Esophagus (tissue), 2 donors: ENCODE results near the gene TEX10. TPM values are rescaled to one million over a fixed set of nuclear protein-coding genes. Genes with fewer than 3 reads are reported as not detected.

Experiments used
- H3K27ac ChIP-seq, 2 donors: one replicate each; pipeline ENCODE4 v1.5.1; 2013; ENCODE audit warnings: low read depth in 2 of 2, mild to moderate bottlenecking in 2 of 2, inconsistent platforms in 1 of 2, low read length in 1 of 2, moderate library complexity in 1 of 2
- H3K27me3 ChIP-seq, 2 donors: one replicate each; pipeline ENCODE4 v1.6.1; 2013; ENCODE audit warnings: low read length in 2 of 2, control low read depth in 1 of 2, mild to moderate bottlenecking in 1 of 2; ENCODE audit not compliant: insufficient read depth in 2 of 2, control insufficient read depth in 1 of 2
- H3K36me3 ChIP-seq, 2 donors: one replicate each; pipeline ENCODE4 v1.6.1; 2013; ENCODE audit warnings: low read length in 1 of 2; ENCODE audit not compliant: control insufficient read depth in 2 of 2, insufficient read depth in 2 of 2
- H3K4me1 ChIP-seq, 2 donors: one replicate each; pipeline ENCODE4 v1.6.1; 2013; ENCODE audit warnings: low read length in 1 of 2; ENCODE audit not compliant: control insufficient read depth in 2 of 2, insufficient read depth in 2 of 2
- H3K4me3 ChIP-seq, 2 donors: one replicate each; pipeline ENCODE4 v1.5.1; 2013; ENCODE audit warnings: low read length in 2 of 2, mild to moderate bottlenecking in 2 of 2, low read depth in 1 of 2, moderate library complexity in 1 of 2
- H3K9me3 ChIP-seq, 2 donors: one replicate each; pipeline ENCODE4 v1.6.1; 2013; ENCODE audit warnings: mild to moderate bottlenecking in 2 of 2, low read depth in 1 of 2, low read length in 1 of 2, moderate library complexity in 1 of 2; ENCODE audit not compliant: control insufficient read depth in 2 of 2, insufficient read depth in 1 of 2
- WGBS, 2 donors: extraction: QIAGEN DNeasy Blood & Tissue Kit; methylation state at CpG; one replicate each; pipeline ENCODE4 v1.1.7; 2013; 5-methylcytosine and 5-hydroxymethylcytosine counted together
- polyA plus RNA-seq, 2 donors: library from polyadenylated mRNA; stranded (reverse); fragments of 200-250 nt; gene quantifications; one replicate each; pipeline ENCODE4 v1.2.3, GENCODE V29; 2013
- donor health status: healthy with polysubstance abuse.
- donor health status: Bipolar disorder and iron deficiency.

TEX10 gene
- polyA plus RNA-seq, 2 donors = 3.1 to 6.9 TPM

DNA sequence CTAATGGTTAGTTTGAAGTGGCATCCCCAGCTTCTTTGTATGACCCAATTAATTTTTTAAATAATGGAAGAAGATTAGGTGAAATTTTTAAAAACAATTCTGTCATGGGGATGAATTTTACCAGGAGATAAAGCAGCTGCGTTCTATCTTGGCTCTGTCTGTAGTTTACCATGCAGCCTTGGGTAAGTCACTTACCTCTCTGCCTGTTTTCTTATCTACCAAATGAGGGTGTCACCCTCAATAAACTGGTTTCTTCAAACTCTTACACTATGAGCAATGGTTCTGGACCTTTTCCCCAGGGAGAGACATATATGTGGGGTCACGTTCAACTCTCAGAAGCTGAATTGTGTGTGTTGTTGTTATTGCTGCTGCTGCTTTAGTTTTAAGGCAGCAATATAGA, 71.7 kb downstream of the TEX10 start:
- Histone ChIP-seq H3K4me3 (no peak overlapping the region), H3K9me3 (peaks cover 0 to 3% of the 10 kb centered on the region in 2 donors), H3K4me1 (no peaks in the 10 kb centered on the region), H3K36me3 (peaks cover 6 to 7% of the 10 kb centered on the region in 2 donors), H3K27me3 (no peaks in the 10 kb centered on the region), H3K27ac (no peak overlapping the region)
- 94 to 96% methylated on average over 2 of the region's 2 CpGs for WGBS, 2 donors

DNA sequence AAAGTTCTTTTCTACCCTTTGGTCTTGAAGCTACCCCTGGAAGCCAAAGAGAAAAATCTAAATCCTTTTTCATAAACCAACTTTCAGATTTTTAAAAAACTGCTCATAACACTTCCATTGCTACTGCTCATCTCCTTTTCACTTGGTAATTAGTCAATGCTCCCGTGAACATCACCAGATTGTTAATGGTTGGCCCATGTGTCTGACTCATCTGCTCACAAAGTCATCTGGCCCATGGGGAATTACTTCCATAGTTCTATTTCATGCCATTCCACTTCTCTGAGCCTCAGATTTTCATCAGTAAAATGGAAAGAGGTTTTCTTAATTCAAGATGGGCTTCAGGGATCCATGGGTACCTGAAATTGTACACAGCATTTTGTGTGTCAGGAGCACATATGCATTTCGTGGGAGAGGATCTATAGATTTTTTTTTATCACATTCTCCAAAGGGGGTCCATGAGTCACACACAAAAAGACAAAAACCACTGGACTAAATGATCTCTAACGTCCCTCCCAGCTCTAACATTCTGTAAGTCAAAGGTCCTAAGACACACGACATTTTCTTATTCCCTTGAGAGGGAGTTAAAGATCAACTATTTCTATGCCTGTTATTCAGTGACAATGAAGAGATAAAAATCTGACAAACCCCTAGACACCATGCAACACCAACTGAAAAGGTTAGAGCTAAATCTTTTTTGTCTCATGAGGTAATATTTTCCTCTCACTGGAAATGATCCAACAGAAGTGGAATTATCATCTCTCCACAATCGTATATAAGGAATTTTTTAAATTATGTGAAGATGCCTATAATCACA, 75.4 kb downstream of the TEX10 start:
- H3K36me3 ChIP-seq = peaks cover 8 to 9% of the 10 kb centered on the region in 2 donors
- H3K27ac ChIP-seq = no peak overlapping the region
- H3K27me3 ChIP-seq = no peaks in the 10 kb centered on the region
- H3K4me3 ChIP-seq = no peak overlapping the region
- no peaks in the 10 kb centered on the region for H3K9me3 ChIP-seq
- 77 to 81% methylated on average over 5 of the region's 5 CpGs for WGBS, 2 donors
- H3K4me1 ChIP-seq = no peaks in the 10 kb centered on the region

DNA sequence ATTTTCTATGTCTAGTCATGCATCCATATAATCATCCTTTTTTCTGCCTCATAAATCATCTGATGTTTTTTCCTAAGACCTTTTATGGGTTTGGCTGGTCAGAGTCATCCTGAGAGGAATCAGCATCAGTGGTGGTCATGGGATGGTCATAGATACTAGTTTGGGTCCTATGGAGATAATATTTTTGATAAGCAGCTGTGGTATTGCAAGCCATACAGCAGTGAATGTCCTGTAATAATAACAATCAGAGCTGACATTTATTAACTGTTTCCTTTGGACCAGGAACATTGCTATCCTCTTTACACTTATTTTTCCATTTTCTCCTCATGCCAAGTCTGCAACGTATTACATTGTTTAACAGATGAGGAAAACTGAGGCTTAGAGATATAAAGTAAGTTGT, 83.1 kb downstream of the TEX10 start:
- no peak overlapping the region for H3K27ac ChIP-seq
- H3K4me3 ChIP-seq = no peak overlapping the region
- no peaks in the 10 kb centered on the region for H3K4me1 ChIP-seq
- no peaks in the 10 kb centered on the region for H3K9me3 ChIP-seq
- H3K36me3 ChIP-seq = peaks cover 4 to 5% of the 10 kb centered on the region in 2 donors
- 90 to 100% methylated on average over 1 of the region's 1 CpG for WGBS, 2 donors
- H3K27me3 ChIP-seq = no peaks in the 10 kb centered on the region

DNA sequence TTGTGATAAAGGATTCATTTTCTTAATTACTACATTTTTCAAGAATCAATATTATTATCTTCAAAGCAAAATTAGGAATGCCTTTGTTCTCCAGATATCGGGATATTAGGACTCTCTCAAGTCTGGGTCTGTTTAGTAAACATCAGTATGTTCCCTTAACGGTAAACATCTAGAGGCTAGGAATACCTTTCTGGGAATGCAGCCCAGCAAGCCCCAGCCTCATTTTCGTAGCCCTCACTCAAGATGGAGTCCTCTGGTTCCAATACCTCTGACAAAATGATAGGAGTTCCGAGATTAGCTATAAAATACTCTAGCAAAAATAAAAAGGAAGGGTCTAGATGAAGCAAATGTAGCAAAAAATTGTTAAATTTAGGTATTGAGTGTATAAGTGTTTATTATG, 84.5 kb downstream of the TEX10 start:
- no peaks in the 10 kb centered on the region for H3K27me3 ChIP-seq
- no peak overlapping the region for H3K4me3 ChIP-seq
- no peak overlapping the region for H3K27ac ChIP-seq
- H3K4me1 ChIP-seq = no peaks in the 10 kb centered on the region
- no peaks in the 10 kb centered on the region for H3K9me3 ChIP-seq
- 92 to 95% methylated on average over 4 of the region's 4 CpGs for WGBS, 2 donors
- H3K36me3 ChIP-seq = peaks cover 4 to 5% of the 10 kb centered on the region in 2 donors

DNA sequence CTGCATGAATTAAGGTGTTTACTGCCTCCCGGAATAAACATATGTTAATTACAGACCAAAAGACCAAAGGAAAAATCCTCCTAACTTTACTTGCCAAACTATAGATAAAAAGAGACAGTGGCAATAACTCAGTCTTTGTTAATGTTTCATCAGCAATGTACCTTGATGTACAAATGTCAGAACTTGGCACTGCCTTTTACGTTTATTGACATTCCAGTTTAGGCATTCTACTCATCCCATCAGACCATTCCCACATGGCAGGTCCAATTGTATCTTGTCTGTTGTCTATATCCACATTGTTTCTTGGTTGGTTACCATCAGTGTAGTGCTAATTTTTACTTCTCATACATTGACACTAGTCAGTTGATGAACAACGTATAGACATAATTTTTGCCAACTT, 85.5 kb downstream of the TEX10 start:
- no peaks in the 10 kb centered on the region for H3K4me1 ChIP-seq
- H3K9me3 ChIP-seq = no peaks in the 10 kb centered on the region
- H3K27ac ChIP-seq = no peak overlapping the region
- H3K27me3 ChIP-seq = no peaks in the 10 kb centered on the region
- WGBS, 2 donors = 96% methylated on average over 3 of the region's 3 CpGs
- H3K4me3 ChIP-seq = no peak overlapping the region
- H3K36me3 ChIP-seq = no peaks in the 10 kb centered on the region

Other genes with a start within 250 kb of the TEX10 start
- 1 to 10 TPM; 8.5 to 9.1 TPM for gene MSANTD3, start 74.2 kb upstream of the TEX10 start, polyA plus RNA-seq
- gene TMEFF1, start 120.2 kb upstream of the TEX10 start, polyA plus RNA-seq = under 1 TPM in 1 of 2 donors, not detected in 1; 0.02 TPM
- under 1 TPM; 0.06 to 0.07 TPM for gene CAVIN4, start 225.1 kb upstream of the TEX10 start, polyA plus RNA-seq